RWPE1 (cell line): ENCODE measurements around the gene TAS2R13.
A peak's percentile ranks its signal among the peaks of the same experiment; 100 is the strongest.

Experiments
- CTCF ChIA-PET: fragments of 350-600 bp; sonication (Branson Sonifier 250); formaldehyde crosslinking; extraction: SDS; loops from one replicate; lab custom pipeline; 2021; lab: Yijun Ruan, JAX
- POLR2A ChIA-PET: fragments of 400-600 bp; formaldehyde crosslinking; extraction: SDS; loops from one replicate; lab custom pipeline; 2020; ENCODE audit warnings: antibody characterized with exemption; ENCODE audit not compliant: low non-redundant PET; lab: Yijun Ruan, JAX
- DNase-seq: peaks from one replicate; pipeline ENCODE4 v3.0.0; 2012; ENCODE audit warnings: low spot score
- H3K27ac ChIP-seq: fragments of 450-650 bp; 2 replicates; pipeline ENCODE4 v1.5.1; 2017
- CTCF ChIP-seq: fragments of 450-650 bp; conservative IDR thresholded peaks from 2 replicates; pipeline ENCODE4 v1.5.1; 2017; ENCODE audit warnings: low read depth, mild to moderate bottlenecking

The TAS2R13 gene

GRCh38 chr12:10941369-10941768 lies 32.0 kb upstream of the TAS2R13 start:
- H3K27ac ChIP-seq: no peak overlapping the region
- CTCF ChIA-PET: no interaction called here

GRCh38 chr12:10940389-10940788 lies 31.0 kb upstream of the TAS2R13 start:
- POLR2A ChIA-PET: no interaction called here
- CTCF ChIA-PET: interaction anchor here (0.6 kb wide), 1 partner anchor 566 kb away, joined by 3 read pairs; no protein-coding TSS in a partner anchor
- DNase-seq: peak; percentile 71
- no peak for TF ChIP-seq CTCF
- no peak overlapping the region for H3K27ac ChIP-seq

More at GRCh38 chr12:10941369-10941768, 32.0 kb upstream of the TAS2R13 start:
- POLR2A ChIA-PET: no interaction called here
- DNase-seq: no peak
- TF ChIP-seq CTCF: no peak

- no peak within 1 kb of the TSS for H3K27ac ChIP-seq
- TF ChIP-seq CTCF: no peak
- no peak for DNase-seq
- ChIA-PET POLR2A (no interaction called here), CTCF (no interaction called here)
Measured at GRCh38 chr12:10939163-10939562, 29.8 kb upstream of the TAS2R13 start, which contains the start of gene TAS2R14. TAS2R14 (minus strand) TSS chr12:10939263; CDS start chr12:10939207, 56 bp downstream.

GRCh38 chr12:10936506-10936905 lies 27.1 kb upstream of the TAS2R13 start:
- POLR2A ChIA-PET: no interaction called here
- no peak for TF ChIP-seq CTCF
- CTCF ChIA-PET: interaction anchor here (0.9 kb wide), 1 partner anchor 9 kb away, joined by 3 read pairs; no protein-coding TSS in a partner anchor
- no peak for DNase-seq
- H3K27ac ChIP-seq: no peak overlapping the region

- CTCF ChIA-PET: interaction anchor here (0.6 kb wide), 1 partner anchor 211 kb away, joined by 4 read pairs; no protein-coding TSS in a partner anchor
- POLR2A ChIA-PET: no interaction called here
- DNase-seq: no peak
- no peak for TF ChIP-seq CTCF
- H3K27ac ChIP-seq: no peak within 1 kb of the TSS
Measured at GRCh38 chr12:10928746-10929286, 19.5 kb upstream of the TAS2R13 start, which contains the start of gene PRH2. PRH2 (plus strand) TSS chr12:10929236; CDS start chr12:10929274, 38 bp downstream.

GRCh38 chr12:10926269-10926668 lies 16.9 kb upstream of the TAS2R13 start:
- ChIA-PET CTCF (no interaction called here), POLR2A (no interaction called here)

More at GRCh38 chr12:10926269-10926668, 16.9 kb upstream of the TAS2R13 start:
- no peak for DNase-seq
- TF ChIP-seq CTCF: no peak
- no peak overlapping the region for H3K27ac ChIP-seq
